OCI-LY1 (cell line): ENCODE data around the gene IQCF6.

Experiments used
- H2AFZ ChIP-seq: fragments of 200-600 bp; sonication (generic), shearing (Covaris generic); 2 replicates; pipeline ENCODE4 v1.6.0; 2014; ENCODE audit warnings: antibody characterized with exemption, mild to moderate bottlenecking, low read length
- H3F3A ChIP-seq: fragments of 200-600 bp; sonication (generic), shearing (Covaris generic); 2 replicates; pipeline ENCODE4 v1.6.0; 2014; ENCODE audit warnings: mild to moderate bottlenecking, antibody characterized with exemption, low read length, moderate library complexity; ENCODE audit not compliant: insufficient read depth
- H3K27ac ChIP-seq: fragments of 200-600 bp; sonication (generic); 2 replicates; pipeline ENCODE4 v1.5.1; 2014; ENCODE audit warnings: low read length, mixed run types, mild to moderate bottlenecking, low read depth; ENCODE audit not compliant: poor library complexity, severe bottlenecking
- H3K27me3 ChIP-seq: fragments of 200-600 bp; sonication (generic); 2 replicates; pipeline ENCODE4 v1.6.0; 2014; ENCODE audit warnings: antibody characterized with exemption, mild to moderate bottlenecking, low read length, moderate library complexity; ENCODE audit not compliant: insufficient read depth
- H3K36me3 ChIP-seq: fragments of 200-600 bp; sonication (generic); 2 replicates; pipeline ENCODE4 v1.6.1; 2014; ENCODE audit warnings: mild to moderate bottlenecking, antibody characterized with exemption, low read length, moderate library complexity, mixed read lengths; ENCODE audit not compliant: insufficient read depth
- H3K4me1 ChIP-seq: fragments of 200-600 bp; sonication (generic); 2 replicates; pipeline ENCODE4 v1.5.1; 2014; ENCODE audit warnings: mild to moderate bottlenecking, low read length, moderate library complexity; ENCODE audit not compliant: insufficient read depth, severe bottlenecking
- H3K4me2 ChIP-seq: fragments of 200-600 bp; sonication (generic), shearing (Covaris generic); 2 replicates; pipeline ENCODE4 v1.6.1; 2014; ENCODE audit warnings: low read length
- H3K4me3 ChIP-seq: fragments of 200-600 bp; sonication (generic); 2 replicates; pipeline ENCODE4 v1.5.1; 2014; ENCODE audit warnings: low read length, low read depth, mild to moderate bottlenecking, mixed read lengths; ENCODE audit not compliant: poor library complexity, severe bottlenecking
- H3K79me2 ChIP-seq: fragments of 200-600 bp; shearing (Covaris generic); 2 replicates; pipeline ENCODE4 v1.6.1; 2016; ENCODE audit warnings: mixed run types, low read length, mixed read lengths; ENCODE audit not compliant: insufficient read depth
- H3K9ac ChIP-seq: fragments of 200-600 bp; sonication (generic), shearing (Covaris generic); 2 replicates; pipeline ENCODE4 v1.6.1; 2014; ENCODE audit warnings: mild to moderate bottlenecking, low read length, mixed read lengths
- H3K9me2 ChIP-seq: fragments of 200-600 bp; sonication (generic), shearing (Covaris generic); 2 replicates; pipeline ENCODE4 v1.6.1; 2014; ENCODE audit warnings: low read depth, mild to moderate bottlenecking, low read length, mixed read lengths
- H3K9me3 ChIP-seq: fragments of 200-600 bp; shearing (Covaris generic); 2 replicates; pipeline ENCODE4 v1.6.1; 2014; ENCODE audit warnings: low read length, mixed read lengths
- H4K20me1 ChIP-seq: fragments of 200-600 bp; sonication (generic), shearing (Covaris generic); 2 replicates; pipeline ENCODE4 v1.6.0; 2016; ENCODE audit warnings: mild to moderate bottlenecking, low read length; ENCODE audit not compliant: insufficient read depth
- CTCF ChIP-seq: fragments of 200-600 bp; sonication (generic), shearing (Covaris generic); IDR thresholded peaks from 2 replicates; pipeline ENCODE4 v1.5.1; 2017; ENCODE audit warnings: mild to moderate bottlenecking, antibody characterized with exemption, low read length, moderate library complexity, mixed read lengths
- EZH2 ChIP-seq: fragments of 200-600 bp; sonication (generic), shearing (Covaris generic); IDR thresholded peaks from 2 replicates; pipeline ENCODE4 v1.8.0; 2017; ENCODE audit warnings: borderline replicate concordance, mixed run types, mild to moderate bottlenecking, antibody characterized with exemption, low read length, moderate library complexity, mixed read lengths

Gene IQCF6

DNA sequence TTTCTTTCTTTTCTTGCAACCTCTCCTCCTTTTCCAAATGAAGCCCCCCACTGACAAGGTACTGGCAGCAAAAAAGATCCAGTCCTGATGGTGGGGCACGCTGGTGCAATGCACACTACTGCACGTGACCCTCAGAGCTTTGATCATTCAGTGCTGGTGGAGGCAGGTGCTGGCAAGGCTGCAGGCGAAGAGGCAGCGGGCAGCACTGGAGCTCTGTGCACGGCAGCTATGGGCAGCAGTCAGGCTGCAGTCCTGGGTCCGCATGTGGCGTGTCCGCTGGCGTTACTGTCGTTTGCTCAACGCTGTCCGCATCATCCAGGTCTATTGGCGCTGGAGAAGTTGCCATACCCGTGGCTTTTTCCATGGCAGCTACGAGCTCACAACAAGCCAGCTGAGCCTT, 40.1 kb upstream of the IQCF6 start:
- no peak for TF ChIP-seq EZH2
- TF ChIP-seq CTCF, result no peak
- no peaks in the 10 kb centered on the region for H3K27me3 ChIP-seq
- no peaks in the 10 kb centered on the region for H3F3A ChIP-seq
- H2AFZ ChIP-seq, result no peak overlapping the region
- H3K9me2 ChIP-seq, result no peaks in the 10 kb centered on the region
- no peaks in the 10 kb centered on the region for H3K36me3 ChIP-seq
- H3K4me2 ChIP-seq, result no peak overlapping the region
- no peak overlapping the region for H3K4me3 ChIP-seq
- no peak overlapping the region for H3K27ac ChIP-seq
- no peak overlapping the region for H3K9ac ChIP-seq
- H3K4me1 ChIP-seq, result no peaks in the 10 kb centered on the region
- no peaks in the 10 kb centered on the region for H4K20me1 ChIP-seq
- H3K9me3 ChIP-seq, result 0 out of 2 replicates have a peak, but pooled peaks cover 2% of the 10 kb centered on the region
- no peaks in the 10 kb centered on the region for H3K79me2 ChIP-seq

DNA sequence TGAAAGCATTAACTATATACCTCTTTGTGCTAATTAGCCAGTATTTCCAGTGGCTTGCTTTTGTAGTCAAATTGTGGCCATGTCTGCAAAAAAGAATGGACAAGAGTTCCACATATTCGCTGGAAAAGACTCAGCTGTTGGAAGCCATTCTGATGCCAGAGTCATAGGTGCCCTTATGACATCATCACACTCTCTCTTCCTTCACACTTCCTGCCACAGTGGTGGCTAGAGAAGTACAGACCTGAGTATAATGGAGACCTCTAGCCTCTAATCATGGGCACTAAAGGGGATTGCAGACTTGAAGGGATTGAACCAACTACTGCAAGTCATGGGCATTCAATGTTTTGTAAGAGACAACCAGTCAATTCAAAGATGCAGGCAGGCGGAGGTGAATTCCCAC, 38.3 kb upstream of the IQCF6 start:
- Histone ChIP-seq H3K9me3 (0 out of 2 replicates have a peak, but pooled peaks cover 2% of the 10 kb centered on the region), H3K9ac (no peak overlapping the region), H3K27me3 (no peaks in the 10 kb centered on the region), H3K36me3 (no peaks in the 10 kb centered on the region), H3K9me2 (no peaks in the 10 kb centered on the region), H4K20me1 (no peaks in the 10 kb centered on the region), H3K4me1 (no peaks in the 10 kb centered on the region), H3K4me2 (no peak overlapping the region), H3K79me2 (no peaks in the 10 kb centered on the region), H2AFZ (no peak overlapping the region), H3F3A (no peaks in the 10 kb centered on the region), H3K27ac (no peak overlapping the region), H3K4me3 (no peak overlapping the region)
- TF ChIP-seq EZH2, result no peak
- TF ChIP-seq CTCF, result no peak

DNA sequence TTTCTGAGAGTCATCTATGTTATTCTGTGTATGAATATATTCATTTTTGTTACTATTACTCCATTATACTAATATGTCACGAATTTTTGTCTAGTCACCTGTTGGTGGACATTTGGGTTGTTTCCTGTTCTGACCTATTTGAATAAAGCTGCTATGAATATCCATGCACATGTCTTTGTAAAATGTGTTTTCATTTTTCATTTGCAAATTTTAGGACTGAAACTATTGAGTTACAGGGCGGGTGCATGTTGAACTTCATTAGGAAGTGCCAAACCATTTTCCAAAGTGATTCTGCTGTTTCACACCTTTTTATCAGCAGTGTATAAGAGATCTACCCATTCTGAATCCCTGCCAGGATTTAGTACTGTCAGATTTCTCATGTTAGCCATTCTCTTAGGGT, 37.7 kb upstream of the IQCF6 start:
- TF ChIP-seq CTCF (no peak), EZH2 (no peak)
- no peak overlapping the region for H2AFZ ChIP-seq
- H3K36me3 ChIP-seq, result no peaks in the 10 kb centered on the region
- H3K27me3 ChIP-seq, result no peaks in the 10 kb centered on the region
- H3K9me3 ChIP-seq, result 0 out of 2 replicates have a peak, but pooled peaks cover under 1% of the 10 kb centered on the region
- no peaks in the 10 kb centered on the region for H3F3A ChIP-seq
- no peaks in the 10 kb centered on the region for H3K4me1 ChIP-seq
- H3K9ac ChIP-seq, result no peak overlapping the region
- no peak overlapping the region for H3K4me3 ChIP-seq
- H3K27ac ChIP-seq, result no peak overlapping the region
- H3K79me2 ChIP-seq, result no peaks in the 10 kb centered on the region
- no peaks in the 10 kb centered on the region for H4K20me1 ChIP-seq
- no peak overlapping the region for H3K4me2 ChIP-seq
- no peaks in the 10 kb centered on the region for H3K9me2 ChIP-seq
